Measurements from ENCODE around the gene RIMBP2.
"Not testable (repeated sequence)": the region's sequence is repeated elsewhere in the genome, so short reads cannot be mapped to it uniquely, and the experiment has no call there.

Gene RIMBP2

GRCh38 chr12:130603396-130603965, 112.6 kb downstream of the RIMBP2 start:
- no peak for DNase-seq (ENCODE audit: low read depth in 1 of 2, low spot score in 1 of 2)

- DNase-seq (ENCODE audit: low read depth in 1 of 2, low spot score in 1 of 2): no peak
Measured at GRCh38 chr12:130602251-130602650, 113.8 kb downstream of the RIMBP2 start.

GRCh38 chr12:130601327-130601726, 114.8 kb downstream of the RIMBP2 start:
- DNase-seq (ENCODE audit: low read depth in 1 of 2, low spot score in 1 of 2): no peak

DNA sequence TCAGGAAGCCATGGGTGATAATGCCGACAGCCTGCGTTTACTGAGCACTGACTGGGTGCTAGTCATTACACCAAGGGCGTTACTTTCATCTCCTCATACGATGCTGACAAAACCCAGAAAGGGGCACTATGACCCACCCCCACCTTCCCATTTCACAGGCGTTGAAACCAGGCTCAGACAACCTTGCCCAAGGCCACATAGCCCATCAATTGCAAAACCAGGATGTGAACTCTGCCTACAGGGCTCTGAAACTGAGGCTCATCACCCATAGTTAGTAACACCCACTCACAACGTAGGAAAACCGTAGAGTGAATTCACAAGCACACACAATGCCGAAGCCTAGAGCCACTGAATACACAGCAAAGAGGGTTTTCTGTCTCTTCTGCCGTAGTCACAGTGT, 119.9 kb downstream of the RIMBP2 start:
- no peak for DNase-seq (ENCODE audit: low read depth in 1 of 2, low spot score in 1 of 2)

DNA sequence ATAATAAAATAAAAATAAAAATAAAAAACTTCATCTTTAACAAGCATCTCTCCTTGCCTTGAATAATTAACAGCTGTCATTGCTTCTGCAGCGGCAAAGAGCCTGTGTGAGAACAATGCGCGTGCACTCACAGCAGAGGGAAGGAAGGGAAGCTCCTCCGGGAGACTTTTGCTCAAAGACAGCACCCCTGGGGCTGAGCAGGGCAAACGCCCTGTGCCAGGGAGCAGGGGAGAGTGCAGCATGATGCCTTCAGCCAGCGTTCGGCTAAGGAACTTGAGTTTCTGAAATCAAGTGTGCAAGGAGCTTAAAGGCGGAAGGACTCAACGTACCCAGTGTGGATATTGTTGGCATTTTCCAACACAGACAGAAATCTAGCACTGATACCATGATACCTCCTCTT, 120.5 kb downstream of the RIMBP2 start:
- DNase-seq (ENCODE audit: low read depth in 1 of 2, low spot score in 1 of 2): no peak

DNA sequence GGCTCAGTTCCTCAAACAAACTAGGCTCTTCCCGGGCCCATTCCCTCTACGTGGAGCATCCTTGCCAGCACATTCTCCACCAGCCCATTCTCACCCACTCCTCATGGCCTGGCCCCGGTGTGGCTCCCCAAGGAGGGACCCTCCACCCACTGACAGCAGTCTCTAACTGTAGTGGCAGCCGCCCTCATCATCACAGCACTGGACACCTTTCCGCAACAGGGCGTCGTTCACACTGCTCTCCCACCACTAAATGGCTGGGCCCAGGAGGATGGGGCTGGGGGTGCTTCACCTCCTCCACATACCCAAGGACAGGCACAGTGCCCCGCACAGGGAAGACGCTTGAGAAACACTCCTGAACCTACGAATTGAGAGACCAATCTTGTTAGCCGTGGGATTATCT, 123.0 kb downstream of the RIMBP2 start:
- DNase-seq (ENCODE audit: low read depth in 1 of 2, low spot score in 1 of 2): no peak

DNA sequence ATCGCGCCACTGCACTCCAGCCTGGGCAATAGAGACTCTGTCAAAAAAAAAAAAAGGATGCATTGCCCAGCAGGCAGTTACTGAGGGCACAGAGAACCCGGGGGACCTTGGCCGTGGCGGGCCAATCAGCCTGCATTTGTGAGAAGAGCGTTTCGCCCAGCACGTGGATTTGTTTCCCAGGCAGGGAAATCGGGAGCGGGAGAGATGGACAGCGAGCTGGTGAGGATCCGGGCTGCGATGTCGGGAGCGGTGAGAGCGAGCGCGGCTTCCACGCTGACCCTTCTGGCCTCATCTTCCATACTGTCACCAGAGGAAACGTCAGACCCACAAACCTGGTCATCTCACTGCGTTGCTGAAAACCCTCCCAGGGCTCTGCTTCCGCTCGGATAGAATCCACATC, 123.5 kb downstream of the RIMBP2 start:
- no peak for DNase-seq (ENCODE audit: low read depth in 1 of 2, low spot score in 1 of 2)

DNA sequence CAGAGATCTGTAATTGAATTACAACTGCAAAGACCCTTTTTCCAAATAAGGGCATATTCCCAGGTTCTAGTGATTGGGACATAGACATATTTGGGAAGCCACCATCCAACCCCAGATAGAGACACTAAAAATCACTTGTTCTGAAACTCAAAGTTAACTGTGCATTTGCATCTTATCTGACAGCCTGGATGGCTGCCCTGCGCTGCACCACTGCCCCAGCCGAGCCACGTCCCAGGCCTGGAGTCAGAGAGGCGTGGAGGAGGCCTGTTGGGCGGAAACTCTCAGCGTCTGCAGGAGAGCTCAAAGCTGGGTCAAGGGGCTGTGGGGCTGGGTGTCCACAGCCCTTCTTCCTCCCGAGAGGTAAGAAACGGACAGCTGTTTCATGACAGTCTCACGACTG, 124.4 kb downstream of the RIMBP2 start:
- DNase-seq (ENCODE audit: low read depth in 1 of 2, low spot score in 1 of 2): no peak

GRCh38 chr12:130590685-130591084, 125.4 kb downstream of the RIMBP2 start:
- DNase-seq (ENCODE audit: low read depth in 1 of 2, low spot score in 1 of 2): no peak

DNA sequence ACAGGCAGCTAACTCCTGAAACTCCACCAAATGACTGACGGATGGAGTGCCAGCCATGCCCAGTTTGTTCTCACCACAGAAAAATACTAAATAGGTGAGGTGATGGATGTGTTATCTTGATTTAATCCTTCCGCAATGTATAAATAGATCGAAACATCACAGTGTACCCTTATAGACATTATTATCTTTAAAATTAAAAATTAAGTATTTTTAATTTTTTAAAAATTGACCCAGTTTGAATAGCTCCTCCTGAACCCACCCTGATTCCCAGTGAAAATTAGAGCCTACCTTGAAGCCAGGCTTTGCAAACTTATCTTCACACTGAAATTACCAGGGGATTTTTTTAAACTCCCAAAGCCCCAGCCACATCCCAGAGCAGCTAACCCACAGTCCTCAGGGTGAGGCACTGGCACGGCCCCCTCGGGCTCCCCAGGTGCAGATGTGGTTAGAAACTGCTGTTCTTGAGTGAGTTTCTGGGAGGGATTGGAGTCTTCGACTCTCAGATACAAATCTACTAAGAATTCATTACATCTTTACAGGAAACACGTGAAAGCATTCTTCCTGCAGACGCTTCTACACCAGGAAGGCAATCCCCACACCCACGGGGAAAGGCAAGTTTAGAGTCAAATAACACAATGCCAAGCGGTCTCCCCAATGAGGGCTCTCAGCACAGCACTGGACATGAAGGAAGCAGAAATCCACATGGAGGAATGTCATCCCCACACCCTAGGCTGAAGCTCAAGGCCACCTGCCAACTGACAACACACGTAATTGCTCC, 126.4 kb downstream of the RIMBP2 start:
- DNase-seq (ENCODE audit: low read depth in 1 of 2, low spot score in 1 of 2): no peak

- no peak for DNase-seq (ENCODE audit: low read depth in 1 of 2, low spot score in 1 of 2)
Measured at GRCh38 chr12:130588696-130589539, 127.2 kb downstream of the RIMBP2 start.

DNA sequence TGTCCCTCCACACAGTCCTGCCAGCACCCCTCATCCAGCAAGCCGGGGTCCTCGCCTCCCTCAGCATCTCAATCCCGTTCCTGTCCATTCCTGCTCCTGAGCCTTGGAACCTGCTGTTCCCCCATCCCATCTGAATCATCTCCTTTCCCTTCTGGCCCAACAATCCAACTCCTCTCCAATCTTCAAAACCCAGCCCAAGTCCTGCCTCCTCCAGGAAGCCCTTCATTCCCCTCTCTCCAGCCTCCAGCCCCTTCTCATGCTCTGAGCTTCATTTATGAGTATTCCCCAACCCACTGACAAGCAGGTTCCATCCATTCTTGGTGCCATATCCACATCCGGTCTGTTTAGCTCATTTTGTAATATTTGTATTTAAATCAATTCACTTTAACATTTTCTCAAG, 128.1 kb downstream of the RIMBP2 start:
- no peak for DNase-seq (ENCODE audit: low read depth in 1 of 2, low spot score in 1 of 2)

DNA sequence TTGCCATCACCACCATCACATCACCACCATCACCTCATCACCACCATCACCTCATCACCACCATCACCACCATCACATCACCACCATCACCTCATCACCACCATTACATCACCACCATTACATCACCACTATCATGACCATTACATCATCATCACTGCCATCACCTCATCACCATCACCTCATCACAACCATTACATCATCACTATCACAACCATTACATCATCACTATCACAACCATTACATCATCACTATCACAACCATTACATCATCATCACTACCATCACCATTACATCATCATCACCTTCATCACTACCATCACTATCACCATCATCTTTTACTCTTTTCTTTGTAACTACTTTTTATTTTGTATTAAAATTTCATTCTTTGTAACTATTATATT, 131.6 kb downstream of the RIMBP2 start:
- not testable (repeated sequence) for DNase-seq (ENCODE audit: low read depth in 1 of 2, low spot score in 1 of 2)

GRCh38 chr12:130583800-130584199, 132.3 kb downstream of the RIMBP2 start:
- DNase-seq (ENCODE audit: low read depth in 1 of 2, low spot score in 1 of 2): no peak

- no peak for DNase-seq (ENCODE audit: low read depth in 1 of 2, low spot score in 1 of 2)
Measured at GRCh38 chr12:130583317-130583716, 132.8 kb downstream of the RIMBP2 start.

GRCh38 chr12:130582286-130582685, 133.8 kb downstream of the RIMBP2 start:
- DNase-seq (ENCODE audit: low read depth in 1 of 2, low spot score in 1 of 2): no peak

DNA sequence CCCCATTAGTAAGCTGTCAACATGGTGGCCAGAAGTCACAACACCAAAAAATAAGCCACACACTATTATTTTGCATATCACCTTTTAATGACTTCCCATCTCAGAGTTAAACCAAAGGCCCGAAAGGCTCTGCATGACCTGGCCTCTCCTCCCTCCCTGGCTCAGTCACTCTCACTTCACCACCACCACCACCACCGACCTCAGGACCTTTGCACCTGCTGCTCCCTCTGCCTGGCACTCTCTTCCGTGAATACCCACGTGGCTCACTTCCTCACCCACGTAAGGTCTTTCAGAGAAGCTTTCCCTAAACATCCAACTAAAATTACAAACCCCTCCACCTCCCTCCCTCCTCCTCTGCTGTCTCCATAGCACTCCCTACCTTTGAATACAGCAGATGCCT, 134.3 kb downstream of the RIMBP2 start:
- DNase-seq (ENCODE audit: low read depth in 1 of 2, low spot score in 1 of 2): no peak

GRCh38 chr12:130579231-130579630, 136.9 kb downstream of the RIMBP2 start:
- no peak for DNase-seq (ENCODE audit: low read depth in 1 of 2, low spot score in 1 of 2)

- no peak for DNase-seq (ENCODE audit: low read depth in 1 of 2, low spot score in 1 of 2)
Measured at GRCh38 chr12:130577351-130577750, 138.7 kb downstream of the RIMBP2 start.

- DNase-seq (ENCODE audit: low read depth in 1 of 2, low spot score in 1 of 2): no peak
Measured at GRCh38 chr12:130576371-130576816, 139.7 kb downstream of the RIMBP2 start.

DNA sequence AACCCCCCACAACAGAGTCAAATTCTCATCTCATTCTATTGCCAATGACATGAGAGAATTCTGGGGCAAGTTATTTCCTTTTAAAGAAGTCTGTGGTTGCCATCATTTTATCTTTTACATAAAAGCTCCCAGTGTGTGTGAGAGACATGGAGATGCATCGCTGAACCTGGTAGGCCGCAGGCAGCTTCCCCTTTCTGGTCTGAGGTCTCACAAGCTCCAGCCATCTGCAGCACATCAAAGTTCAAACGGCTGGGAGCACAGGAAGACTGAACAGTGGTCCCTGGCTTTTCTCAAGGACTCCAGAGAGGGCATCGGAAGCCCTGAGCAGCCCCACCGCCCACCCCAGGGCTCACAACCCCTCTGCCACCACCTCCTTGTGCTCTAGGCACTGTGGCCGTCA, 141.7 kb downstream of the RIMBP2 start:
- no peak for DNase-seq (ENCODE audit: low read depth in 1 of 2, low spot score in 1 of 2)

GRCh38 chr12:130573766-130574165, 142.3 kb downstream of the RIMBP2 start:
- DNase-seq (ENCODE audit: low read depth in 1 of 2, low spot score in 1 of 2): no peak

All from activated T-helper 1 cell treated with anti-CD3 and anti-CD28 coated beads, Interleukin-2, amount 50 U/mL, for 16 hours (primary cell).